ENCODE results near the gene SF1.

- TF ChIP-seq EZH2phosphoT487 (IDR thresholded peaks at IDR 0.05) (no peak), CTCF (IDR thresholded peaks at IDR 0.05) (peak; percentile 14)
Observed at GRCh38 chr11:64750361-64751054, 27.8 kb downstream of the SF1 start.

Data from neural progenitor cell (in vitro differentiated cells).